GM18519 (cell line): ENCODE results near the gene CLINT1.
A peak's percentile ranks its signal among the peaks of the same experiment; 100 is the strongest.
"Not testable (repeated sequence)": the region's sequence is repeated elsewhere in the genome, so short reads cannot be mapped to it uniquely, and the experiment has no call there.

Experiments used
- ATAC-seq: cut with Tn5 transposase; IDR thresholded peaks from one replicate; pipeline ENCODE4 v1.9.1; 2021; ENCODE audit warnings: mild to moderate bottlenecking, moderate library complexity; ENCODE audit not compliant: unreplicated experiment, low FRiP score

The CLINT1 gene

GRCh38 chr5:157864067-157864466 lies 5.1 kb upstream of the CLINT1 start:
- no peak for ATAC-seq

DNA sequence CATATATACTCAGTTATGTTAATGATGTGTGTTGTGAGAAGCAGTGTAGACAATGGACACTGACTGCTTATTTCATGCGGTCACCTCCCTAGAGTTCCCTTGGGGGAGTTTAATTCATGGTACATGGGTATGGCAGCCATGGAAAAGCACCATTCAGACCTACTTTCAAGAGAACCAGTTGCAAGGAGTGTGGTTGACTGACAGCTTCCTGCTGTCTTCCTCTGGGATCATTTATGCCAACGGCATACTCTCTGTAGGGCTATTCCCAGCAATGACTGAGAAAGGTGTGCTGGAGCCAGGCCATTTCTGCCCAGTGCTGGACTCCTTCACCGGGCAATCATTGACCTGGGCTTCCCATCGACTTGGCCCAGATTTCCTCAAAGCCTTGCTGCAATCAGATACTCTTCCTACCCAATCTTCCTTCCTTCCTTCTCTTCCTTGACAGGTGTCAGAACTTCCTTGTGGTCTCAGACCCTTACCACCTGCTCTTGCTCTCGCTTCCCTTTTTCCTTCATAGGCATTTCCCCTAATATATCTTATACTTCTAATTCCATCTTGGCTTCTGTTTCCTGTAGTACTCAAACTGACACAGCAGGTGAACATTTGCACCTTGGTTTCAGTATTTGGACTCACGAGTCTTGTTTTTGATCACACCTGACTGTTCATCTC lies 3.4 kb upstream of the CLINT1 start:
- no peak for ATAC-seq

DNA sequence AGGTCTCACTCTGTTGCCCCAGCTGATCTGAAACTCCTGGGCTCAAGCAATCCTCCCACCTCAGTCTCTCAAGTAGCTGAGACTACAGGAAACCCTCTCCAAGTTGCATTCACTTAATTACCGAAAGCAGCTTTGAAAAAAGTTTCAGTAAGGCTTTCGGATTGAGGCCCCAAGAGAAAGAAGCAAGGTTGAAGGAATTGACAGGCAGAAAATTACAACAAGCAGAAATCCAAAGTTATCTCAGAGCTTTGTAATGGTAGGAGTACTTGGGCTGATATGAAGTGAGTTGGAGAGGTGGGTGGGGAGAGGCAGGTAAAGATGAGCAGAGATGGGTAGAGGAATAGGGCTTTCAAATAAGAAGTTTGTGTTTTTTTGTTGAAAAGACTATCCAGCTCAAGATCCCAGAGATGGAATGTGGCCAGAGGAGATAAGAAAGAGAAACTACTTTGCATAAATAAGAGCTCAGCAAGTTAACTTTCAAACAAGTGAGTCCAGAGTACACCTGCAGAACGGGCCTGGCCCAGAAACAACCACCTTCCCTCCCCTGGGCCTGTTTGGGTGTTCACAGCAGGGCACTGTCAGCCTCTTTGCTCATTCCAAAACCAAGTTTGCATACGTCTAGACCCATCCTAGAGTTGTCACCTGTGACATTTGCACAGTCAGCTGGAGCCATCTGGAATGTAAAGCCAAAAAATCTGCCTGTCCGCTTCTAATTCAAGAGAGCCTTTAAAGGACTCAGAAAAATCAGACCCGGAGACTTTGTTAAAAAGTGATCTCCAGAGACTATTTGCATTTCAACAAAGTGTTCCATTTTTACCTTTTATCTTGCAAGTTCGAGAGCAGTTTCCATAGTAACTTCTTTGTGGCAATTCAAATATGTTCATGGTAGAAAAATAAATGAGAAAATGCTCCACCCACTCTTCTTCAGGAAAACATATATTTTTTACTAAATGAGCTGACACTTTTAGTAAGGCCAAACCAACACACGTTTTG lies 2.2 kb upstream of the CLINT1 start:
- peak; percentile 49 for ATAC-seq

DNA sequence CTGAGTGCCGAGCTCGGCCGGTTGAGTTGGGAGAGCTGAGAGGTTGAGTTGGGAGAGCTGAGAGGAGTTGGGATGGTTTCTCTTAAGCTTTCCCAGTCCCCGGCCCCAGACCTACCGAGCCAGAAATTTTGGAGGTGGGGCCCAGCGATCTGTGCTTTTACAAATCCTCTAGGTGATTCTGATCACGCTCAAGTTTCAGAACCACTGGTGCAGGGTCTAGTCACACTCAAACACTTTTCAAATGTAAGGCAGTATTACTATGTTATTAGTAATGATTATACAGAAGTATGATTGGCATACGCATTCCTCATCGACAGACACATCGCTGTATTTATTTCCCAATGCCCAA lies 256 bp upstream of the CLINT1 start:
- ATAC-seq, result no peak

DNA sequence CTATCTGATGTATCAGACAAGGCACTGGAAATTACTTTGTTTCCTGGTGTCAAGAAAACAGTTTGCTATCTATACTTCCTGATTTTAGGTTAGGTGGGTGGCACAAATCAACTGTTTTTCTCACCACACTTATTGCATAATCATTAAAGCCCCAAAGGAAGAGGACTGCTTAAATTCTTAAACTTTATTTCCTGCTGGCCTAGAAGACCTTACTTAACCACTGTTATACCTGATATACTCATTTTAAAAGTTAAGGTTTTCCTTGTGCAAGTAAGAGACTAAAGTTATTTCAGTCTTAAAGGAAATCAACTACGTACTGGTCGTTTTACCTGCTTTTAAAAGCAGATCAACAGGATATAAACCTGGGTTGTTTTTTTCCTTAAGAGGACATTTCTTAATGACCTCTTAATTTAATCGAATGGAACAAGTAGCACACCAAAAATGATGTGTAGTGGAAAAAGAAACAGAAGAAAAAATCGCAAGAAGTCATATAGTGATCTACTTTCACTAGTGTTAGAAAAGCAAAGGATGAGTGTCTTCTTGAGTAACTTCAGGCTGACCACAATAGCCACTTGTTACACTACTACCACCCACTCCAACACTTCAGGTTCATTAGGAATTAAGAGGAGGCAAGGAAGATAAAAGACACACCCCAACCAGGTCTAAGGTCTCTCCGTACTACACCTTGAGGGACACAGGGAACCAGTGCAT lies 974 bp downstream of the CLINT1 start:
- ATAC-seq, result no peak

DNA sequence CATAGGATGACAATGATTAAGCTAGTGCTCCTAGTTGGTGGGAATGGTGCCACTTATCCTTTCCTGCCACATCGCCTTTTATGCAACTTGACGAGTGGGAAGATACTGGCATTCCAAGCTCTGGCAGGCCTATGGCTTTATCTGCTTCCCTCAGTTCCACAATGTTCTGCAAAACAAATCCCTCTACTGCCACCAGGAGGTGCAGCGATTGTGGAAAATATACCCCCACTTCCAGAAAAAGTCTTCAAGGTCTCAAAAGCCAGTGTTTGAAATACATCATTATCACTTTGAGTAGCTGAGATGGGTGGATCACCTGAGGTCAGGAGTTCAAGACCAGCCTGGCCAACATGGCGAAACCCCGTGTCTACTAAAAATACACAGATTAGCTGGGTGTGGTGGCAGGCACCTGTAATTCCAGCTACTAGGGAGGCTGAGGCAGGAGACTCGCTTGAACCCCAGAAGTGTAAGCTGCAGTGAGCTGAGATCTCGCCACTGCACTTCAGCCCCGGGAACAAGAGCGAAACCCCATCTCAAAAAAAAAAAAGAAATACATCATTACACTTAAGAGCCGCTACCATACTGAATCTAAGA lies 3.4 kb downstream of the CLINT1 start:
- ATAC-seq, result no peak

- not testable (repeated sequence) for ATAC-seq
Observed at GRCh38 chr5:157853365-157853764, 5.6 kb downstream of the CLINT1 start.

- ATAC-seq, result no peak
Observed at GRCh38 chr5:157845914-157846598, 12.9 kb downstream of the CLINT1 start.

DNA sequence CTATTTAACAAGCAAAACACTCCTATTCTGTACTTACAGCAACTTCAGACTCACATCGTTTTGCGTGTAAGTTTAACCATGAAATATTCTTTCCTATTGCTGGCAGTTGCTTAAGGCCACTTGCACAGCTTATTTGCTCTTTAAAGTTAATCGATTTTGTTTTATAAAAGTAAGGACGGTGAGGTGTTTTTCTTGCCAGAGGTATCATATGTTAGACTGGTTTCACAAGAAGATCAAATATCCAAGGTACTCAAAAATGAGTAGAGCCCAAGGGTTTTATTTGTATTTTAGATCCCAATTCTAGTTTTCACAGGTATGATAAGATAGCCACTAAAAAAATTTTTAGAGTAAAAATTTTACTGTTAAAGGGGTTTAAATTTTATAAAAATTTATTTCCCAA lies 16.2 kb downstream of the CLINT1 start:
- no peak for ATAC-seq

GRCh38 chr5:157842185-157842584 lies 16.8 kb downstream of the CLINT1 start:
- no peak for ATAC-seq

GRCh38 chr5:157839157-157839795 lies 19.7 kb downstream of the CLINT1 start:
- no peak for ATAC-seq

GRCh38 chr5:157836121-157836753 lies 22.7 kb downstream of the CLINT1 start:
- ATAC-seq, result no peak

- no peak for ATAC-seq
Observed at GRCh38 chr5:157835041-157835440, 23.9 kb downstream of the CLINT1 start.

DNA sequence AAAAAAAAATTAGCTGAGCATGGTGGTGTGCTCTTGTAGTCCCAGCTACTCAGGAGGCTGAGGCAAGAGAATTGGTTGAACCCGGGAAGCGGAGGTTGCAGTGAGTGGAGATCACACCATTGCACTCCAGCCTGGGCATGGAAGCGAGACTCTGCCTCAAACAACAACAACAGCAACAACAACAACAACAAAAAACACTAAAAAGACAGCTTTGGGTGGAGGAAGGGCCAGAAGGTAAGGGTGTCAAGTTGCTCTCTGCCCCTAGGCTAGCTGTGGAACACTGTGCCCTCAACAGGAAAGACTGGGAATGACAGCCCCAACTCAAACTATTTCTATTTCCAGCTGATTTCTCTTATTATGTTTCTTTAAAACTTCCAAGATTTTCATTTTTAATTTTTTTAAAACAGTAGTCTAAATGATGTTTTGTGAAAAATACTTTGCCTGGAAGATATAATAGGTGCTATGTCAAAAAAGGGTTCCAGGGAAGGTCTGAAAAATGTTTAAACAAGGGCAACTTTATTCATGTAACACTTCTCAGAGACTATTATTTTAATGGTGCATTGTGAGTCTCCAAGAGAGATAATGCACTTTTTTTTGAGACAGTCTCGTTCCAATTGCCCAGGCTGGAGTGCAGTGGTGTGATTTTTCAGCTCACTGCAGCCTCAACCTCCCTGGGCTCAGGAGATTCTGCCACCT lies 29.9 kb downstream of the CLINT1 start:
- no peak for ATAC-seq

DNA sequence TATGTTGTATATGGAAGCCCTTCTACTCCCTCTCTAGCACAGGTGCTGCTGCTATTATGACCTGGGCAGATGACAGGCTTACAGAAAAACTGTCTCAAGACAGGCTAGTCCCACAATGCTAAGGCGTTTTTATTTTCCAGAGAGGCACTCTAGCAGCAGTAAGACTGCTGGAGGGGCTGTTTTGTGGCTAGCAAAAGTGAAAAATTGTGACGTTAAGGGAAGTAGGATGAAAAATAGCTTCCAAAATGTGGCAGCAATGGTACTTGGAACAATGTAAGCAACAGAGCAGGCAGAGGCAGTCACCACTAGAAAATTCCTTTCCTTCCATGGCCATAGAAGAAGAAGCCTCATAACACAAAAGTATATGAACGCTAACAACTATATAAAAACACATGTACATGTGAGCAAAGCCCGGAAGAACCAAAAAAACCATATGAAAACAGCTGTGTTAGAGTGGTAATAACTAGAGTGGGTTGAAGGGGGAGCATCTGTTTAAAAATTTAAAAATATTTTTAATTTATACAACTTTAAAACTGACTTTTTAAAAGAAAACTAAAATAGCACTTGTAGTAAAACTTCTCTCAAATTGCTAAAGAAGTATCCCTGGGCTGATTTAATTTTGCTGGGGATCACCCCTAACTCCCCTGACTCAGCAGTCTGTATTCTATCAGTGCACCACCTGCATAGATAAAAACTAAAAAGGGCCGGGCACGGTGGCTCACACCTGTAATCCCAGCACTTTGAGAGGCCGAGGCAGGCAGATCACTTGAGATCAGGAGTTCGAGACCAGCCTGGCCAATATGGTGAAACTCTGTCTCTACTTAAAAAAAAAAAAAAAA lies 30.6 kb downstream of the CLINT1 start:
- no peak for ATAC-seq

DNA sequence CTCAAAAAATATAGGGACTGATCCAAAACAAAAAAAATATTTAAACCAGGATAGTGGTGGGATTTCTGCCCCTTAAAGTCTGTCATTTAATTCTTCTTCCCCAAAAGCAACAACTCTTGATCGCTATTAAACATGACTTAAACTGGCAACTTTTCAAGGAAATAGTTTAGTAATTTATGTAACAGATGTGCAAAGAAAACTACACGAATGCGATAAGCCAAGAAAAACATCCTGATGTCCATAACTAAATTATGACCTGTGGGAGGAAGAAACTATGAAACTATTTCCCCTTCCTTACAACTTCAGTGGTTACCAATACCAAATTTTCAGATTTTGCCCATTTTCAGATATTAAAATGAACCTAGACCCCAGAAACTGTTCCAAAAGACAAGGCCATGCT lies 31.5 kb downstream of the CLINT1 start:
- no peak for ATAC-seq

GRCh38 chr5:157823655-157824054 lies 35.3 kb downstream of the CLINT1 start:
- no peak for ATAC-seq
